ENCODE measurements around the gene RANBP9. TPM values are rescaled to one million over a fixed set of nuclear protein-coding genes. Genes with fewer than 3 reads are reported as not detected.
A peak's percentile ranks its signal among the peaks of the same experiment; 100 is the strongest.

RANBP9 gene
- total RNA-seq, 1 donor from 2014 or later: 72.0 TPM

GRCh38 chr6:13604546-13605416, 106.9 kb downstream of the RANBP9 start:
- no peak overlapping the region for H3K27ac Mint-ChIP-seq (ENCODE audit: unreplicated experiment)
- H3K9me3 Mint-ChIP-seq (ENCODE audit: low read depth): no peaks in the 10 kb centered on the region
- TF ChIP-seq CTCF (IDR thresholded peaks at IDR 0.05): no peak
- no peak overlapping the region for H3K4me3 Mint-ChIP-seq (ENCODE audit: unreplicated experiment)
- peaks cover 20% of the 10 kb centered on the region for H3K36me3 Mint-ChIP-seq (ENCODE audit: low read depth)
- DNase-seq (ENCODE audit: low spot score): no peak
- no peaks in the 10 kb centered on the region for H3K27me3 Mint-ChIP-seq (ENCODE audit: low read depth)
- H3K4me1 Mint-ChIP-seq (ENCODE audit: low read depth): no peaks in the 10 kb centered on the region

GRCh38 chr6:13604135-13604534, 107.5 kb downstream of the RANBP9 start:
- Mint-ChIP-seq H3K9me3 (ENCODE audit: low read depth) (no peaks in the 10 kb centered on the region), H3K27ac (ENCODE audit: unreplicated experiment) (no peak overlapping the region), H3K36me3 (ENCODE audit: low read depth) (peaks cover 23% of the 10 kb centered on the region), H3K4me3 (ENCODE audit: unreplicated experiment) (no peak overlapping the region), H3K4me1 (ENCODE audit: low read depth) (no peaks in the 10 kb centered on the region), H3K27me3 (ENCODE audit: low read depth) (no peaks in the 10 kb centered on the region)
- TF ChIP-seq CTCF (IDR thresholded peaks at IDR 0.05): no peak
- DNase-seq (ENCODE audit: low spot score): no peak

- H3K4me1 Mint-ChIP-seq (ENCODE audit: low read depth): no peaks in the 10 kb centered on the region
- no peak for TF ChIP-seq CTCF (IDR thresholded peaks at IDR 0.05)
- no peak overlapping the region for H3K27ac Mint-ChIP-seq (ENCODE audit: unreplicated experiment)
- DNase-seq (ENCODE audit: low spot score): no peak
- H3K9me3 Mint-ChIP-seq (ENCODE audit: low read depth): no peaks in the 10 kb centered on the region
- no peaks in the 10 kb centered on the region for H3K27me3 Mint-ChIP-seq (ENCODE audit: low read depth)
- H3K4me3 Mint-ChIP-seq (ENCODE audit: unreplicated experiment): no peak overlapping the region
- peaks cover 32% of the 10 kb centered on the region for H3K36me3 Mint-ChIP-seq (ENCODE audit: low read depth)
These were observed 111.6 kb downstream of the RANBP9 start for GRCh38 chr6:13600036-13600435.

GRCh38 chr6:13597073-13597472, 114.6 kb downstream of the RANBP9 start:
- peaks cover 31% of the 10 kb centered on the region for H3K36me3 Mint-ChIP-seq (ENCODE audit: low read depth)

GRCh38 chr6:13593720-13594119, 117.9 kb downstream of the RANBP9 start:
- no peaks in the 10 kb centered on the region for H3K9me3 Mint-ChIP-seq (ENCODE audit: low read depth)
- no peak overlapping the region for H3K4me3 Mint-ChIP-seq (ENCODE audit: unreplicated experiment)
- no peak for DNase-seq (ENCODE audit: low spot score)
- no peaks in the 10 kb centered on the region for H3K27me3 Mint-ChIP-seq (ENCODE audit: low read depth)
- H3K4me1 Mint-ChIP-seq (ENCODE audit: low read depth): no peaks in the 10 kb centered on the region
- H3K27ac Mint-ChIP-seq (ENCODE audit: unreplicated experiment): no peak overlapping the region
- no peak for TF ChIP-seq CTCF (IDR thresholded peaks at IDR 0.05)
- H3K36me3 Mint-ChIP-seq (ENCODE audit: low read depth): peaks cover 19% of the 10 kb centered on the region

More at GRCh38 chr6:13597073-13597472, 114.6 kb downstream of the RANBP9 start:
- TF ChIP-seq CTCF (IDR thresholded peaks at IDR 0.05): no peak
- no peaks in the 10 kb centered on the region for H3K27me3 Mint-ChIP-seq (ENCODE audit: low read depth)
- peak overlapping the region; percentile 55 for H3K27ac Mint-ChIP-seq (ENCODE audit: unreplicated experiment)
- no peaks in the 10 kb centered on the region for H3K4me1 Mint-ChIP-seq (ENCODE audit: low read depth)
- no peak overlapping the region for H3K4me3 Mint-ChIP-seq (ENCODE audit: unreplicated experiment)
- H3K9me3 Mint-ChIP-seq (ENCODE audit: low read depth): no peaks in the 10 kb centered on the region
- DNase-seq (ENCODE audit: low spot score): no peak

Data from chondrocyte (in vitro differentiated cells).